HUES48 (cell line): ENCODE data around the gene RPRD1A.

Experiments used
- H3K27ac ChIP-seq: one replicate; pipeline ENCODE4 v1.7.0; 2013; ENCODE audit warnings: low read depth, low read length, inconsistent platforms
- H3K27me3 ChIP-seq: 2 replicates; pipeline ENCODE4 v1.6.1; 2013; ENCODE audit warnings: mild to moderate bottlenecking, low read length; ENCODE audit not compliant: control insufficient read depth, insufficient read depth
- H3K36me3 ChIP-seq: 2 replicates; pipeline ENCODE4 v1.6.1; 2013; ENCODE audit warnings: low read length; ENCODE audit not compliant: control insufficient read depth, insufficient read depth
- H3K4me1 ChIP-seq: 2 replicates; pipeline ENCODE4 v1.6.1; 2013; ENCODE audit warnings: mild to moderate bottlenecking, low read length; ENCODE audit not compliant: control insufficient read depth, insufficient read depth
- H3K4me3 ChIP-seq: 2 replicates; pipeline ENCODE4 v1.5.1; 2013; ENCODE audit warnings: mild to moderate bottlenecking, low read depth, low read length
- H3K9ac ChIP-seq: 2 replicates; pipeline ENCODE4 v1.6.1; 2013; ENCODE audit warnings: mild to moderate bottlenecking, low read depth, low read length, moderate library complexity
- H3K9me3 ChIP-seq: 2 replicates; pipeline ENCODE4 v1.6.1; 2013; ENCODE audit warnings: low read length; ENCODE audit not compliant: control insufficient read depth, insufficient read depth

The RPRD1A gene

DNA sequence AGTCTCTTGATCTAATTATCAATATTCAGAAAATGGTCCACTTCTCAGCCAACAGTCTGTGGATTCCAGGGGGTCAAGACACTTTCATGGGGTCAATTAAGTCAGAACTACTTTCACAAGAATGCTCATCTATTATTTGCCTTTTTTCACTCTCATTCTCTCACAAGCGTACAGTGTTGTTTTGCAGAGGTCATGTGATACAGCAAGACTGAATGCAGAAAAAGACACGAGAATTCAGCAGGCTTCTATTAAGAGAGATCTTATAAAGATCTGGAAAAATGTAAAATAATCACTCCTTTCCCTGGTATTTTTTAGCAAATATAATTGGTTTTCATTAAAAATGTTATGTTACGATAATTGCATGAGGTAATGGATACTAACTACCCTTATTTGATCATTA is 8.7 kb downstream of the RPRD1A start:
- Histone ChIP-seq H3K27ac (no peak overlapping the region), H3K9ac (no peak overlapping the region), H3K4me3 (no peak overlapping the region), H3K36me3 (no peaks in the 10 kb centered on the region), H3K4me1 (peaks cover 7% of the 10 kb centered on the region; the same call in 1 of the 2 replicates), H3K27me3 (no peaks in the 10 kb centered on the region), H3K9me3 (no peaks in the 10 kb centered on the region)

DNA sequence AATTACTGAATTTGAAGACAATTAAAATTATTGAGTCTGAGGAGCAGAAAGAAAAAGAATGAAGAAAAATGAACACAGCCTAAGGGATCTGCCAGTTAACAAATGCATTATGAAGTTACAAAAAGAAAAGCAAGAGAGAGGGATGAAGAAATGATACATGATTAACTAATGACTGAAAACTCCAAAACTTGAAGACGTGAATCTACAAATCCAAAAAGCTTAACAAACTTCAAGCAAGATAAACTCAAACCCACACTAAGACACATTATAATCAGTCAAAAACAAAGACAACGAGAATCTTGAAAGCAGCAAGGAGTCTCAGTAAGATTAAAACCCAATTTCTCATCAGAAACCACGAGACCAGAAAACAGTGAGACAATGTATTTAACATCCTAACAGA is 15.6 kb downstream of the RPRD1A start:
- H3K36me3 ChIP-seq = no peaks in the 10 kb centered on the region; the same call in 1 of the 2 replicates
- no peaks in the 10 kb centered on the region for H3K9me3 ChIP-seq
- H3K4me1 ChIP-seq = peaks cover 26% of the 10 kb centered on the region
- no peak overlapping the region for H3K4me3 ChIP-seq
- no peak overlapping the region for H3K9ac ChIP-seq
- H3K27ac ChIP-seq = no peak overlapping the region
- H3K27me3 ChIP-seq = no peaks in the 10 kb centered on the region

DNA sequence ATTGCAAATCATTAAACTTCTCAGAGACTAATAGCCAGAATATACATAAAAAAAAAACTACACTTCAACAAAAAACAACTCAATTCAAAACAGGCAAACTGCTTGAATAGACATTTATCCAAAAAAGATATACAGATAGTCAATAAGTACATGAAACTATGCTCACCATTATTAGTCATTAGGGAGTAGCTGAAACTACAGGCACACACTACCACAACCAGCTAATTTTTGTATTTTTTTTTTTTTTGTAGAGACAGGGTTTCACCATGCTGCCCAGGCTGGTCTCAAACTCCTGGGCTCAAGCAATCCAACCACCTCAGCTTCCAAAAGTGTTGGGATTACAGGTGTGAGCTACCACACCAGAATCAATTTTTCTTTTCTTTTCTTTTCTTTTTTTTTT is 16.9 kb downstream of the RPRD1A start:
- H3K4me1 ChIP-seq = peaks cover 31% of the 10 kb centered on the region
- no peaks in the 10 kb centered on the region; the same call in 1 of the 2 replicates for H3K36me3 ChIP-seq
- H3K9me3 ChIP-seq = no peaks in the 10 kb centered on the region
- no peak overlapping the region for H3K9ac ChIP-seq
- H3K27ac ChIP-seq = no peak overlapping the region
- H3K4me3 ChIP-seq = no peak overlapping the region
- H3K27me3 ChIP-seq = no peaks in the 10 kb centered on the region

DNA sequence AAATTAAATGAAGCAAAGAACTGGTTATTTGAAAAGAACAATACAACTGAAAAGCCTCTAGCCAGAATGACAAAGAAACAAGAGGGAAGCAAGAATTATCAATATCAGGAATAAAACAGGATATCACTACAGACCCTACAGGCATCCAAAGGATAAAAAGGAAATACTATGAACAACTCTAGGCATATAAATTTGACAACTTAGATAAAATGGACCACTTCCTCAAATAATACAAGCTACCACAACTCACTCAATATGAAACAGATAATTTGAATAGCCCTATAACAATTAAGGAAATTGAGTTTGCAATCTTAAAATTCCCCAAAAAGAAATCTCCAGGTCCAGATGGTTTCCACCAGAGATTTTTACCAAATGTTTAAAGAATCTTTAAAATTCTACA is 19.8 kb downstream of the RPRD1A start:
- H3K27me3 ChIP-seq = no peaks in the 10 kb centered on the region
- no peak overlapping the region for H3K4me3 ChIP-seq
- H3K36me3 ChIP-seq = no peaks in the 10 kb centered on the region; the same call in 1 of the 2 replicates
- H3K4me1 ChIP-seq = peaks cover 51% of the 10 kb centered on the region
- H3K9me3 ChIP-seq = no peaks in the 10 kb centered on the region
- no peak overlapping the region for H3K27ac ChIP-seq
- H3K9ac ChIP-seq = no peak overlapping the region

- no peak overlapping the region for H3K9ac ChIP-seq
- no peaks in the 10 kb centered on the region for H3K9me3 ChIP-seq
- H3K4me3 ChIP-seq = no peak overlapping the region
- H3K27me3 ChIP-seq = no peaks in the 10 kb centered on the region
- H3K4me1 ChIP-seq = peaks cover 55% of the 10 kb centered on the region
- H3K27ac ChIP-seq = no peak overlapping the region
- no peaks in the 10 kb centered on the region; the same call in 1 of the 2 replicates for H3K36me3 ChIP-seq
These were observed 20.5 kb downstream of the RPRD1A start for GRCh38 chr18:36046898-36047297.

DNA sequence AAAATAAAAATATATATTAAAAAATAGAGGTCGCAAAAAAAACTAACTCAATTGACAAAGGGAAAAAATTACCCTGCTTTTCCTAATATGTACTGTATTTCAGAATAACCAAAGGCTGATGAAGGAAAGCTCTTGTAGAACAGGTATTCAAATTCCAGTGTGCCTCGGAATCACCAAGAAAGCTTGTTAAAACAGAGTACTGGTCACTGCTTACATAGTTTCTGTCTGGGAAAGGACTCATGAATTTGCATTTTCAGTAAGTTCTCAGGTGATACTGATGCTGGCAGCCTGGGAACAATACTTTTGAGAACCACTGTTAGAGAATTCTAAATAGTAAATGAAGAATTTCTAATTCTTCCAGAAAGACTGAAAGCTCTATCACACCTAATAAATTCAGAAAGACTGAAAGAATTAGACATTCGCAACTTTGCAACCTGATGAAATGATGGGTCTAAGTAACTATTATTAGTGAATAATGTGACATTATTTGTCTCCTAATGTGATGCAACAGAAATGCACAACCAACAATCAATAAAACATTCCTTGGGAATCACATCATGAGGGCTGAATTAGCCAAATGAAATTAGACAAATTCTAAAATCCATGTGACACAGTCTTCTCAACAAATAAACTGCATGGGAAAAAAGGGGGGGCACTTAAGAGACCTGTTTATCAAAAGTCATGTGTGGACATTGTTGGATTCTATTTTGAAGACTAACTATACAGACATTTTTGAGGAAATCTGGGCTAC is 21.9 kb downstream of the RPRD1A start:
- Histone ChIP-seq H3K9ac (no peak overlapping the region), H3K9me3 (no peaks in the 10 kb centered on the region), H3K4me3 (no peak overlapping the region), H3K27ac (peak overlapping the region; percentile 22), H3K36me3 (no peaks in the 10 kb centered on the region; the same call in 1 of the 2 replicates), H3K4me1 (peaks cover 46% of the 10 kb centered on the region), H3K27me3 (no peaks in the 10 kb centered on the region)

GRCh38 chr18:36043153-36043552 is 24.2 kb downstream of the RPRD1A start:
- H3K9ac ChIP-seq = no peak overlapping the region
- H3K36me3 ChIP-seq = peaks cover 14% of the 10 kb centered on the region
- peaks cover 22% of the 10 kb centered on the region for H3K9me3 ChIP-seq
- no peak overlapping the region for H3K4me3 ChIP-seq
- H3K4me1 ChIP-seq = peaks cover 36% of the 10 kb centered on the region
- no peaks in the 10 kb centered on the region for H3K27me3 ChIP-seq
- H3K27ac ChIP-seq = no peak overlapping the region

DNA sequence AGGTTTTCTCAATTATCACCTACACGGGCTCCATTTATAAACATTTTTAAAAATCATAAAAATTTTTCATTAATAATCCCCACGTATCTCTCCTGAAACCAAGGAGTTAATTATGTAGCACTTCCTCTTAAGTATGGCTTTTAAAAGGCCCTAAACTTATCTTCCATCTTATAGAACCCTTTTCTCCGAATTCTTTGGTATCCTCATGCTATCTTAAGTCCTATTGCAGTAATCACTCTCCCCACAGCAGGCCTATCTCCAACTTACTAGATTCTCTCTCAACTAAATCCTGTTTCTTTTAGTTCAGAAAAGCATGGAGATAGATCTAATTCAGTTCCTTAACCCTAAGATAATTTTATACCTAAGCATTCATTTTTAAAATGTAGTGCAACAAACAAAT is 26.2 kb downstream of the RPRD1A start:
- H3K27ac ChIP-seq = no peak overlapping the region
- H3K36me3 ChIP-seq = peaks cover 14% of the 10 kb centered on the region
- no peak overlapping the region for H3K9ac ChIP-seq
- no peaks in the 10 kb centered on the region for H3K27me3 ChIP-seq
- H3K9me3 ChIP-seq = peaks cover 26% of the 10 kb centered on the region
- no peak overlapping the region for H3K4me3 ChIP-seq
- peaks cover 36% of the 10 kb centered on the region for H3K4me1 ChIP-seq

GRCh38 chr18:36038102-36038663 is 29.2 kb downstream of the RPRD1A start:
- peaks cover 14% of the 10 kb centered on the region for H3K36me3 ChIP-seq
- peaks cover 18% of the 10 kb centered on the region for H3K4me1 ChIP-seq

DNA sequence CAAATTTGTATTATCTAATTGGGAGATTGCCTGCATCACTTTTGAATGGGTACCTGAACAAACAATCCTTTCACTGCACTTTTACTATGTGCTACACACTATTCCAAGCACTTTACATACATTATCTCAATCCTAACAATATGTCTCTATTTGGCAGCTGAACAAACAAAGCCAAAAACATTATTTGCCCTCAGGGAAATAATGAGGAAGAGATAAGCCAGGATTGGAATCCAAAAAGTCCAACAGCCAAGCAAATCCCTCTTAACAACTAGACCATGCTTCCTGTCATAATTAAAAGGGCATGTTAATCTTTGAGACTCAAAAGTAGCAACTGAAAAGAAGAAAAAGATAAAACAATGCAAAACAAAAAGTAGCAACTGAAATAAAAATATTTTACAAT is 32.1 kb downstream of the RPRD1A start:
- Histone ChIP-seq H3K36me3 (peaks cover 34% of the 10 kb centered on the region), H3K27me3 (no peaks in the 10 kb centered on the region), H3K9me3 (peaks cover 25% of the 10 kb centered on the region), H3K4me1 (no peaks in the 10 kb centered on the region), H3K4me3 (no peak overlapping the region), H3K27ac (no peak overlapping the region), H3K9ac (no peak overlapping the region)

More at GRCh38 chr18:36038102-36038663, 29.2 kb downstream of the RPRD1A start:
- Histone ChIP-seq H3K9ac (no peak overlapping the region), H3K27me3 (no peaks in the 10 kb centered on the region), H3K4me3 (no peak overlapping the region), H3K9me3 (peaks cover 26% of the 10 kb centered on the region), H3K27ac (no peak overlapping the region)

DNA sequence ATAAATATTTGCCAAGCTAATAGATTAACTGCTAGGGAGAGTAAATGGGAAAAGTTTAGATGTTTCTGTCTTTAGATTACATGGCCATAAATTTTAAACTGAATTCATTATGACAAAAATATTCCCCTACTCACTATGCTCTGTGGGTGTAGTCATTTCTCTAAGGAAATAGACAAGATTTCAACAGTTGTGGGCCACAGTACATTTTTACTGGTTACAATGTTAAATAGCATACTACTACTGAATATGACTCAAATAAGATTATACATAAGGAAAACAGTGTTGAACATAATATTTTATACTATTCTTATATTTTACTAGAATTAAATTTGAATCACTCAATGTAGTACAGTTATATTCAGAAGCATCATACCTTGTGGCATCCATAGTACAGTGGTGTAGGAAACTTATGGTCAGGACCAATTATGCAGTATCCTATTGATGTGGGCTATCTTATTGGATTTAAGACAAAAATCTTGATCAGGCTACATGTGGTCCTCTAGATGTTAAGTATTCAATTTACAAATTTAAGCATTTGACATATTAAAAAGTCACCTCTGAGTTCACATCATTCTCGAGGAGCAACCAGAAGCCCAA is 33.0 kb downstream of the RPRD1A start:
- H3K4me3 ChIP-seq = no peak overlapping the region
- no peak overlapping the region for H3K9ac ChIP-seq
- H3K4me1 ChIP-seq = no peaks in the 10 kb centered on the region
- H3K27me3 ChIP-seq = no peaks in the 10 kb centered on the region
- no peak overlapping the region for H3K27ac ChIP-seq
- peaks cover 35% of the 10 kb centered on the region for H3K36me3 ChIP-seq
- H3K9me3 ChIP-seq = peaks cover 17% of the 10 kb centered on the region
